ENCODE data around the gene MYCBP2. TPM values are rescaled to one million over a fixed set of nuclear protein-coding genes. Genes with fewer than 3 reads are reported as not detected.

Gene MYCBP2
- total and polyA plus RNA-seq, 4 donors: 23.2 to 130 (median 57.9) TPM

DNA sequence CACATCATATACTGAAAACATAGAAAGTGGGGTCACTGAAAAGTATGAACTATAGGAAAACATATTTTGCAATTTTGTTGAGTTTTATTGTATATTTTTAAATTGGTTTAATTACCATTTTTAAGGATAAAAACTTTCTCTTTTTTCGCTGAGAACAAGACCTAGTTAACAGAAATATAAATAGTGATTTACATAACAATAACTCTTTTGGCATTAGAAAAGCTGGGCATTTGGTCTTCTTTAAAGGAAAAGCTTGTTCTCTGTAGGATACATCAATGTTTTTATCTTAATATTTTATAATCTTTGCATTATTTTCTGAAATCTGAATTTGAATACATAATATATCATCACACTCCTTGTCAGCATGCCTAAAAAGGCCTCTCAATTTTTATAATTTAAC, 47.4 kb upstream of the MYCBP2 start:
- Histone ChIP-seq H3K9ac (ENCODE audit: insufficient read depth in 1 of 2, low read length in 2 of 2) (no peak overlapping the region), H3K4me3 (no peak overlapping the region), H3K27ac (ENCODE audit: low read depth in 1 of 2, low read length in 1 of 2) (no peak overlapping the region), H3K36me3 (ENCODE audit: control insufficient read depth in 4 of 4, insufficient read depth in 4 of 4, low read length in 4 of 4) (no peaks in the 10 kb centered on the region), H3K27me3 (ENCODE audit: control insufficient read depth in 3 of 3, insufficient read depth in 3 of 3, low read length in 2 of 3) (no peaks in the 10 kb centered on the region), H3K4me1 (ENCODE audit: control insufficient read depth in 5 of 5, insufficient read depth in 5 of 5, low read length in 5 of 5) (no peaks in the 10 kb centered on the region), H3K9me3 (ENCODE audit: control insufficient read depth in 4 of 4, insufficient read depth in 3 of 4, low read length in 3 of 4) (no peaks in the 10 kb centered on the region)
- DNase-seq (no peak), ATAC-seq (ENCODE audit: insufficient read depth, low FRiP score) (no peak)
- TF ChIP-seq, protein P1, sequence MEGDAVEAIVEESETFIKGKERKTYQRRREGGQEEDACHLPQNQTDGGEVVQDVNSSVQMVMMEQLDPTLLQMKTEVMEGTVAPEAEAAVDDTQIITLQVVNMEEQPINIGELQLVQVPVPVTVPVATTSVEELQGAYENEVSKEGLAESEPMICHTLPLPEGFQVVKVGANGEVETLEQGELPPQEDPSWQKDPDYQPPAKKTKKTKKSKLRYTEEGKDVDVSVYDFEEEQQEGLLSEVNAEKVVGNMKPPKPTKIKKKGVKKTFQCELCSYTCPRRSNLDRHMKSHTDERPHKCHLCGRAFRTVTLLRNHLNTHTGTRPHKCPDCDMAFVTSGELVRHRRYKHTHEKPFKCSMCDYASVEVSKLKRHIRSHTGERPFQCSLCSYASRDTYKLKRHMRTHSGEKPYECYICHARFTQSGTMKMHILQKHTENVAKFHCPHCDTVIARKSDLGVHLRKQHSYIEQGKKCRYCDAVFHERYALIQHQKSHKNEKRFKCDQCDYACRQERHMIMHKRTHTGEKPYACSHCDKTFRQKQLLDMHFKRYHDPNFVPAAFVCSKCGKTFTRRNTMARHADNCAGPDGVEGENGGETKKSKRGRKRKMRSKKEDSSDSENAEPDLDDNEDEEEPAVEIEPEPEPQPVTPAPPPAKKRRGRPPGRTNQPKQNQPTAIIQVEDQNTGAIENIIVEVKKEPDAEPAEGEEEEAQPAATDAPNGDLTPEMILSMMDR (IDR thresholded peaks at IDR 0.05; ENCODE audit: control extremely low read depth, extremely low read depth): no peak
- 83 to 92% methylated on average over 1 of the region's 1 CpG for WGBS, 2 donors

DNA sequence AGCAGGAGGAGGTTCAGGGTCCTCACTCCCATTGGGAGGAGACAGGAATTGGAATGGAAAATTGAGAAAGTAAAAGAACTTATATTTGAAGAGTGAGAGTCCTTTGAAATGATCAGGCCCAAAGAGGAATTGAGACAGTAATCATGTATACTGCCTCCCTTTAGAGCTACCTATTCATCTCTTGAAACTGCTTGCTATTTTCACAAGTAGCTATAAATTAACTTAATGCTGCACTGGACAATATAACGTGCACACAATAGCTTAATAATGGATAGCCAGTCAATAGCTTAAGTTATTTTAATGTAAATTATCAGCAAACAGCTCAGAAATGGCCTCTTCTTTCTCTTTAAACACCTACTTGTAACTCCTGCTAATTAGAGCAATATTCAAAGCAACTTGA, 46.6 kb upstream of the MYCBP2 start:
- Histone ChIP-seq H3K9ac (ENCODE audit: insufficient read depth in 1 of 2, low read length in 2 of 2) (no peak overlapping the region), H3K9me3 (ENCODE audit: control insufficient read depth in 4 of 4, insufficient read depth in 3 of 4, low read length in 3 of 4) (no peaks in the 10 kb centered on the region), H3K36me3 (ENCODE audit: control insufficient read depth in 4 of 4, insufficient read depth in 4 of 4, low read length in 4 of 4) (no peaks in the 10 kb centered on the region), H3K4me1 (ENCODE audit: control insufficient read depth in 5 of 5, insufficient read depth in 5 of 5, low read length in 5 of 5) (no peaks in the 10 kb centered on the region), H3K27me3 (ENCODE audit: control insufficient read depth in 3 of 3, insufficient read depth in 3 of 3, low read length in 2 of 3) (no peaks in the 10 kb centered on the region), H3K4me3 (no peak overlapping the region), H3K27ac (ENCODE audit: low read depth in 1 of 2, low read length in 1 of 2) (no peak overlapping the region)
- TF ChIP-seq, protein P1 (IDR thresholded peaks at IDR 0.05; ENCODE audit: control extremely low read depth, extremely low read depth): no peak
- WGBS, 2 donors: 89 to 92% methylated on average over 1 of the region's 1 CpG
- ATAC-seq (ENCODE audit: insufficient read depth, low FRiP score) (no peak), DNase-seq (no peak)

DNA sequence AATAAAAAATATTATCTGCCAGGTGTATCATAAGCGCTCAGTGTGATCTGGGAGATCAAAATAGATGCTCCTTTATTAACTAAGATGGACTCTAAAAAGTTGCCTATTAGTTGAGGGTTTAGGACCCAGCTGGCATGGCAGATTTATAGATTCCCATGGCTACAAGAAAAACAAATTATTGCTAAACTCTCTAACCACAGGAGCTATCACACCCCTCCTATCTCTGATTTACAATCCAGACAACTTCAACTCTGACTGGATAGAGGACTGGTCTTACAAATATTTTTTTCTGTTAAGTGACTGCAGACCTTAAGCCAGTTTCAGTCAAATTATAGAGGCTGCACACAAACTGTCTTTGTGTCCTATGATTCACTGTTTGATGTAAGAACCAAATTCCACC, 45.4 kb upstream of the MYCBP2 start:
- Histone ChIP-seq H3K9me3 (ENCODE audit: control insufficient read depth in 4 of 4, insufficient read depth in 3 of 4, low read length in 3 of 4) (no peaks in the 10 kb centered on the region), H3K27ac (ENCODE audit: low read depth in 1 of 2, low read length in 1 of 2) (no peak overlapping the region), H3K4me3 (no peak overlapping the region), H3K4me1 (ENCODE audit: control insufficient read depth in 5 of 5, insufficient read depth in 5 of 5, low read length in 5 of 5) (no peaks in the 10 kb centered on the region), H3K9ac (ENCODE audit: insufficient read depth in 1 of 2, low read length in 2 of 2) (no peak overlapping the region), H3K27me3 (ENCODE audit: control insufficient read depth in 3 of 3, insufficient read depth in 3 of 3, low read length in 2 of 3) (no peaks in the 10 kb centered on the region), H3K36me3 (ENCODE audit: control insufficient read depth in 4 of 4, insufficient read depth in 4 of 4, low read length in 4 of 4) (no peaks in the 10 kb centered on the region)
- ATAC-seq (ENCODE audit: insufficient read depth, low FRiP score): no peak
- TF ChIP-seq, protein P1 (IDR thresholded peaks at IDR 0.05; ENCODE audit: control extremely low read depth, extremely low read depth): no peak
- DNase-seq: no peak
- 98 to 100% methylated on average over 1 of the region's 1 CpG for WGBS, 2 donors

DNA sequence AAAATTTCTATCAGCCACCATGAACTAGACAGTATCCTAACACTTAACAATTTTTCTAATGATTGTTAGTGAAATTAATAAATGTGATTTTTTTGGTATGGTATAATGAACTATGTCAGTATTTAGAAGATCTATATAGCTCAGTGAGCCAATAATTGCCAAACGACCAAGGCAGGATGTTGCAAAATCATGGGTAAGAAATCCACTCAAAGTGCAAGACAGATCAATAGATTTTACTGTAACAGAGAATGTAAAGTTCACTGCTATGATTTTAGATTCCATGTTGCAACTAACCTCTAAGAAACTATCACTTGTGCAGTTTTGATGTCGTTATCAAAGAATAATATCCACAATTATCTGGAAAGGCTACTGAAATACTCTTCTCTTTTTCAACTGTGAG, 44.0 kb upstream of the MYCBP2 start:
- no peak for ATAC-seq (ENCODE audit: insufficient read depth, low FRiP score)
- 64 to 69% methylated on average over 2 of the region's 2 CpGs for WGBS, 2 donors

More for the DNA sequence above, 44.0 kb upstream of the MYCBP2 start:
- Histone ChIP-seq H3K4me1 (ENCODE audit: control insufficient read depth in 5 of 5, insufficient read depth in 5 of 5, low read length in 5 of 5) (no peaks in the 10 kb centered on the region), H3K36me3 (ENCODE audit: control insufficient read depth in 4 of 4, insufficient read depth in 4 of 4, low read length in 4 of 4) (no peaks in the 10 kb centered on the region), H3K9me3 (ENCODE audit: control insufficient read depth in 4 of 4, insufficient read depth in 3 of 4, low read length in 3 of 4) (no peaks in the 10 kb centered on the region), H3K27me3 (ENCODE audit: control insufficient read depth in 3 of 3, insufficient read depth in 3 of 3, low read length in 2 of 3) (no peaks in the 10 kb centered on the region), H3K27ac (ENCODE audit: low read depth in 1 of 2, low read length in 1 of 2) (no peak overlapping the region), H3K4me3 (no peak overlapping the region), H3K9ac (ENCODE audit: insufficient read depth in 1 of 2, low read length in 2 of 2) (no peak overlapping the region)
- TF ChIP-seq, protein P1 (IDR thresholded peaks at IDR 0.05; ENCODE audit: control extremely low read depth, extremely low read depth): no peak
- no peak for DNase-seq

Data from lung (tissue), 12 donors.